ENCODE measurements around the gene CPNE2. TPM values are rescaled to one million over a fixed set of nuclear protein-coding genes. Genes with fewer than 3 reads are reported as not detected.

The CPNE2 gene
- total RNA-seq = 10 to 100 TPM; 12.2 to 21.4 (median 17.8) TPM

DNA sequence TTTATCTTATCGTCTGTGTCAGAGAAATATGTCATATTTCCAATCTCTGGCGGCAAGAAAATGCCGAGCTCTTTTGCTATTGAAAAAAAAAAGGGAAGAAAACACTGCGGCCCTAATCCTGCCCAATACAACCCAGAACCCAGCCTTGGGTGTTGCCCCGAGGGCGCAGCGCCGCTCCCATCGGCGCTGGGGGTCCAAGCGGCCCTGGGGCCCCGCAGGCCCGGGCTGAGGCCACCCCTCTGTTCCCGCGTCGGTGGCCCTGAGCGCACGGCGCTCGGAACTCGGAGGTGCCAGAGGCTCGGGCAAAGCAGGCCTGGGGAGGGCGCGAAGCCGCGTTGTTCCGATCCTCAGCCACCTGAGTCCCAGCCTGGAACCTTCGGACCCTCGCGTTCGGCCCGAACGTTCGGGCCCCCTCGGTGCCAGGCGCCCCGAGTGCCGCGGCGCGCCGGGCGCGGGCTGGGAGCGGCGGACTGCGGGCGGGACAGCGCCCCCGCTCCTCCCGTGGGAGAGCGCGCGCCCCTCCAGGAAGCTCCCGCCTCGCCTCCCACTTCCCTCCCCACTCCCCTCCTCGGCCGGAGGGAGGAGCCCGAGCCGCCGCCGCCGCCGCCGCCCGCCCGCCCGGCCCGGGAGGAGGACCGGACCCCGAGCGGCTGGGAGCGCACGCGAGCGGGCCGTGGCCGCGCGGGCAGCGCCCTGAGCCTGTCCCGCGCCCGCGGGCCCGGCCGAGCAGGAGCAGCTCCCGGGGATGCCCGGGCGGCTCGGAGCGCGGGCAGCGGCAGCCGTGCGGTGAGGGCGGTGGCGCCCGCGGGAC lies at the start of gene CPNE2:
Gene CPNE2, plus strand, starts transcription at position 609 of the 811 bp plus-strand sequence. CDS start 18,160 bp downstream, outside the sequence.
- TF ChIP-seq POLR2A (IDR thresholded peaks at IDR 0.05) (peak in 2 of 4 donors; percentile 41 to 55), CTCF (IDR thresholded peaks at IDR 0.05) (peak in 1 of 6 experiments; percentile 14)
- 0 to 17% methylated on average over 1 to 3 of the region's 100 CpGs for WGBS, 2 donors
- Histone ChIP-seq H3K9me3 (no peaks in the 10 kb centered on the region), H3K27me3 (peaks cover 0 to 3% (median 0%) of the 10 kb centered on the region in 4 donors), H3K4me1 (peaks cover 17 to 42% (median 20%) of the 10 kb centered on the region in 3 donors), H3K4me3 (peak within 1 kb of the TSS; percentile 84 to 95 (median 89)), H3K27ac (peak within 1 kb of the TSS; percentile 81 to 91 (median 88)), H3K36me3 (peaks cover 0 to 2% (median 0%) of the 10 kb centered on the region in 3 donors)
- no peak for DNase-seq
- intact Hi-C loops (cut with DNase I) = loop anchor here (5.0 to 10.0 kb wide), 2 partner anchors 75 to 193 kb away; partner anchors contain the start of gene PLLP

DNA sequence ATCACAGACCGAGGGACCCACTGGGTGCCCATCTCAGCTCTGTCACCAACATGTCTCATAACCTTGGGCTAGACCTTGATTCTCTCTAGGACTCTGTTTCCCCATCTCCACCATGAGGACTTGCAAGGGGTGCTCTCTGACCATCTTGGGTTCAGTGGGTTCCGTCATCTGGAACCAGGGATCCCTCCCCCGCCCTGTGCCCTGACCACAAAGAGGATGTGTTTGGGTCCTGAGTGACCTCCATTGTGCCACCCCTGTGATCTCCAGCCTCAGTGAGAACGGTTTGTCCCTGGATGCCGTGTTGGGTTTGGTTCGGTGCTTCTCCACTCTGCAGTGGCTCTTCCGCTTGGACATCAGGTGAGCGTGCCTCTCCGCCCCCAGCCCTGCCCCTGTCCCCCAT lies 49.1 kb upstream of the CPNE2 start:
- 85 to 86% methylated on average over 7 of the region's 9 CpGs for WGBS, 2 donors
- H3K27ac ChIP-seq = no peak overlapping the region
- intact Hi-C loops (cut with DNase I) = loop anchor here (10.0 kb wide), 1 partner anchor 168 kb away; no protein-coding TSS in a partner anchor

GRCh38 chr16:57044931-57045693 lies 47.3 kb upstream of the CPNE2 start:
- peak overlapping the region in 1 of 4 donors; percentile 18 for H3K4me3 ChIP-seq
- H3K4me1 ChIP-seq = peaks cover 4 to 33% (median 11%) of the 10 kb centered on the region in 3 donors
- H3K27ac ChIP-seq = peak overlapping the region in 1 of 4 donors; percentile 34
- WGBS, 2 donors = 71 to 73% methylated on average over 6 of the region's 12 CpGs
- H3K36me3 ChIP-seq = peaks cover 3 to 86% (median 18%) of the 10 kb centered on the region in 3 donors
- no peaks in the 10 kb centered on the region for H3K27me3 ChIP-seq
- TF ChIP-seq POLR2A (IDR thresholded peaks at IDR 0.05) (no peak), CTCF (IDR thresholded peaks at IDR 0.05) (no peak)
- no peaks in the 10 kb centered on the region for H3K9me3 ChIP-seq
- intact Hi-C loops (cut with DNase I) = loop anchor here (10.0 kb wide), 1 partner anchor 170 kb away; no protein-coding TSS in a partner anchor
- DNase-seq = no peak

More for the DNA sequence above, 49.1 kb upstream of the CPNE2 start:
- Histone ChIP-seq H3K36me3 (peaks cover 3 to 83% (median 18%) of the 10 kb centered on the region in 3 donors), H3K4me1 (peaks cover 4 to 40% (median 14%) of the 10 kb centered on the region in 3 donors), H3K27me3 (no peaks in the 10 kb centered on the region), H3K4me3 (no peak overlapping the region), H3K9me3 (no peaks in the 10 kb centered on the region)
- no peak for DNase-seq
- TF ChIP-seq POLR2A (IDR thresholded peaks at IDR 0.05) = no peak
- TF ChIP-seq CTCF (IDR thresholded peaks at IDR 0.05) = no peak

DNA sequence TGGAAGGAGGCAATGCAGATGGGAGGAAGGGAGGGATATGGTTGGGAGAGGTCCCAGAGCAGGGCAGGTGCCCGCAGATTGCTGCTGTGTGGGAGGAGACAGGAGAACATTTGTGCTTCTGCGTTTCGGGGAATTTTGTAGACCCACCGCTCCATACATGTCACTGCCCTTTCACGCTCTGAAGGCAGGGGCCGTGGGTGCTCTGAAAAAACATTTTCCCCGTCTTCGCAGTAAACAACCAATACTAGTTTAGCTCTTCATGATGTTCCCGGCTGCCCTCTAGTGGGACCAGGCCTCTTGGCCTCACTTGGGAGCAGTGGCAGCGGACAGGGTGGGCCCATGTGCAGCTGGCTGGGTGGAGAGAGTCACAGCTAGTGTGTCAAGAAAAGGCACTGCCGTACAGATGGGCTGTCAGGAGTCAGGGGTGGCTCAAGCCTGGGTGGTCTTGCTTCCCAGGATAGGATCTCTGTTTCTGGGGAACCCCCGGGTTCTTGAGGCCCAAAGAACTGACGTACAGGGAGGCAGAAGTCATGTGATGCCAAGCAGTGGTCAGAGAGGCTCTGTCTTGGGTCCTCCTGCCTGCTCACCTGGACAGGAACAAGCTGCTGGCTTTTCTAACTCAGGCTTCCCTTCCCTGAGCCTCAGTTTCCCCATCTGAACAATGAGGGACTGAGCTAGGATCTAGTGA lies 46.5 kb upstream of the CPNE2 start:
- DNase-seq = peak; percentile 24
- Histone ChIP-seq H3K27ac (peak overlapping the region in 1 of 4 donors; percentile 34), H3K4me1 (peaks cover 2 to 25% (median 11%) of the 10 kb centered on the region in 3 donors), H3K36me3 (peaks cover 3 to 85% (median 18%) of the 10 kb centered on the region in 3 donors), H3K27me3 (no peaks in the 10 kb centered on the region), H3K4me3 (peak overlapping the region in 1 of 4 donors; percentile 18), H3K9me3 (no peaks in the 10 kb centered on the region)
- intact Hi-C loops (cut with DNase I) = loop anchor here (10.0 kb wide), 1 partner anchor 171 kb away; no protein-coding TSS in a partner anchor
- peak in 5 of 6 experiments; percentile 30 to 37 (median 36) for TF ChIP-seq CTCF (IDR thresholded peaks at IDR 0.05)
- no peak for TF ChIP-seq POLR2A (IDR thresholded peaks at IDR 0.05)
- 69 to 70% methylated on average over 9 to 13 of the region's 13 CpGs for WGBS, 2 donors
